ENCODE data around the gene TNRC6C. TPM values are rescaled to one million over a fixed set of nuclear protein-coding genes. Genes with fewer than 3 reads are reported as not detected.

Gene TNRC6C
- total RNA-seq, 1 donor from 2014 or later, result 20.9 TPM

DNA sequence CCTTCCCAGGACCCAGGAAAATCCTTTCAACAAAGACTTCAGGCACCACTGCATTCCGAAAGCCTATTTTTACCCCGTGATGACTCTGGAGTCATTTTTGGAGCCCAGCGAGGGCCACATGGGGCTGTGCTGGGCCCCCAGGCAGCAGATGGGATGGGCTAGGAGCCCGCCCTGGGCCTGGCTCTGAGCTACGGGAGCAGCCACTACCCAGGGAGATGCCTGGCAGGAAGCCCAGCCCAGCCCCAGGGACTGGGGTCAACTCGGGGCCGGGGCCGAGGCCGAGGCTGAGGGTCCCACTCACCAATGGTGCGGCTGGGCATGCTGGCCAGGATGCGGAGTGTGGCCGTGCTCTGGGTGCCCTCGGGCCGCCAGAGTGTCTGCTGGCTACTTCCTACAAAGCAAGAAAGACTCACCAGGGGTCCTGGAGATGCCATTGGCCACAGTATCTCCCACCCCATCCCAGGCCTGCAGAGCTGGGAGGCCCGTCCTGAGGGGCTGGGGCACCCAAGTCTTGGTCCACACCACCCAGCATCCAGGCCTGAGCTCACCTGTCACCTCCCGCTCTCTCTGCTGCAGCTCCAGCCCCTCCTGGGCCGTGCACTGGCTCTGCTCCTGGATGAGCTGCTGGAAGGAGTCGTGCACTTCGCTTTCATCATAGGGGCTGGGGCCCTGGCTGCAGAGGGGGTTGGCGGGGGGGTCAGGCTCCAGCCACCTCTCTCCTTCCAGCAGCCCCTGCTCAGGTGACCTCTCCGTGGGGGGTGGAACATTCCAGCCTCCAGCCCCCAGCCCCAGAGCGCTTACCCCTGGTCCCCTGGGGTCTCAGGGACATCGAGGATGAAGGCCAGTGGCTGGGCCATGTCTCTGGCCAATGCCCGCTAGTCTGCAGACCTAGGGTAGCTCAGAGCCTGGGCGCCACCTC lies 167.7 kb downstream of the TNRC6C start:
- DNase-seq, result peak; percentile 62

DNA sequence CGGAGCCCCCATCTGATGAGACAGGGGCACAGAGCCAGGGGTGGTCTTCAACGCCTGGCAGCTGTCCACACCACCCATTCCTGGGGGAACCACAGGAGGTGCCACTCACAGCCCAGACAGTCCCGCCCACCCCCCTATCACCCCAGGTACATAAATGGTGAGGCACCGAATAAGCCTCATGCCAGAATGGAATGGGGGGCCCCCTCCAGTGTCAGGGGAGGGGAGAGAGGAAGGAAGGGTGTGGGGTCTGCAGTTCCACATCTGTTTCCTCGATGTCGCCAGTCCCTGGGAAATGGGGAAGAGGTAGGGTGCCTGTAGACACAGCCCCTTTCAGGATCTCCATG lies 168.4 kb downstream of the TNRC6C start:
- no peak for DNase-seq

DNA sequence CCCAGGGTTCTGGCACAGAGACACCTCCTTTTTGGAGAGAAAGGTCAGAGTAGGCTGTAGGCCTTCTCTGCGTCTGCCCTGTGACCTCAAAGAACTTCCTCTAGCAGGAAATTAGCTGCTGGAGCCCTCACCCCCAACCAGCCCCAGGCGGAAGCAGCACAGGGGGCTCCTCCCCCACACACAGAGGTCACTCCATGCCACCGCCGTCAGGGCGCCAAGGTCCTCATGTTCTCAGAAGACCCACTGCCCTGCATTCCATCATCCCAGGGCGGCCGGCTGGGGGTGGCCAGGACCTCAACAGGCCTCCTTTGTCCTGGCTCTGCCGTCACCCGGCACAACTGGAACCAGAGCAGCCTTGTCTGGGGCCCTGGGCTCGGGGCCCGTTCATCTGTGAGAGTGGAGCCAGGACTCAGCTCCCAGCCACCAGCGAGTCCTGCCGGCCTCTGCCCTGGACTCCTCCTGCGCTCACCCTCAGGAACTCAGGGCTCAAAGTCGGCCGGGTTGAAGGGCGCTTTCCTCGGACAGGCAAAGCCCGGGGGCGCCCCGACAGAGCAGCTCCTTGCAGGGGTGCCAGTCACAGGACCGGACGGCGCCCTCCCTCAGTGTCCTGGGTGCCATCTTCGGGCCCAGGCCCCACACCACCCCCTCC lies 168.9 kb downstream of the TNRC6C start:
- peak; percentile 69 for DNase-seq

DNA sequence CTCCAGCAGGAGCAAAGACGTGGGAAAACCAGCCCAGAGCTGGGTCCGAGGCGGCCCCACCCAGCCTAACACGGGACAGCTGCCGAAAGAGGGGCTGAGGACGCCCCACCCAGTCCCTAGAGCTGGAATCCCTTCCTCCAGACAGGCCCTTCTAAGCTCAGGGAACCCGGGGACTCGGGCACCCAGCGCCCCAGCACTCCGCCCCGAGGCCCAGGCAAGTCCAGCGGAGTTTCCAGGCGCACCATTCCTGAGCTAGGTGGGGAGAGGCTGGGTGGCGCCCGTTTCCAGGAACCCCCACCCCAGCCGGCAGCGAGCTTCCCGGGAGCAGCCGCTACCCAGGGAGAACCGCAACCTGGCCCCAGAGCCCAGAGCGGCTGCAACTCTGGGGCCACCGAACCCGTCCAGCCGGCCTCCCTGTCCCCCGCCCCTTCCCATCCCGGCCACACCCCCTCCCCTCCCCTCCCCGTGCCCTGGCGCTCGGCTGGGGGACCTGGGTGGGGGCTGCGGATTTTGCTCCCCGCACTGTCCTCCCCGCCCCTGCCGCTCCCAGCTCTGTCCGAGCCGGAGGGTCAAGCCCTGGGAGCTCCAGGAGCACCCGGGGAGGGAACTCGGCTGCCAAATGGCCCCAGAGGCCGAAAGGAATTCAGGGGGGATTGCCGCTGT lies 169.5 kb downstream of the TNRC6C start:
- peak; percentile 60 for DNase-seq

DNA sequence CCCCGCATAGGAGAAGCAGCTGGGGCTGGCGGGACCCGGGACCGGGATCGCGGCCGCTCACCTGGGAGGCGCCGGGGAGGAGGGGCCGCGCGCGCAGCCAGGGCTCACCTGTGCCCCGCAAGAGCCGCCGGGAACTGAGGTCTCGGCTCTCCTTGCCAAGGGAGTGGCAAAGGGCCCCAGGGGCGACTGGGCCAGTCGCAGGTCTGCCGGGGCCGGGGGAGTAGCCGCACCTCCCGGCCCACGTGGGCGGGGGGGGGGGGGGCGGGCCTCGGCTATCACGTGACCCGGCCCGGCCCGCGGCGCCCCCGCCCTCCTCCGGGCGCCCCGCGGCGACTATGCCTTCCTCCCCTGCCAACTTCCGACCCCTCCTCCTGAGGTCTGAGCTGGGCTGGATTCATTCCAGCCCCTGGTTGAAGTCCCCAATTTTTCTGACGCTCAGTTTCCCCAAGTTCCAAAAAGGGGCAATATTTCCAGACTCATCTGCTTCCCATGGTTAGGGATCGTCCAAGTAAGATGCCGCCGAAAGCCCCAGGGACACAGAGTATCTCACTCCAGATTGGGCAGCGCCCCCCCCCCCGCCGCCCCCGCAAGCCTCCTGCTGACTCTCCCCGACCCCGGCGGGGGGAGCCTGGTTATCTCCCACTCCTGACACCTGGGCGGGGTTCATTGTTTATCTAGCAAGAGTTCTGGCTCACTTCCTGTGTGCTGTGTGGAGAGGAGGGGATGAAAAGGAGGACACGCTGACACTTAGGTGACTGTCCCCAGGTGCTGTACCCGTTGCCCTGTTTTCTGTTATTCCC lies 170.2 kb downstream of the TNRC6C start, which contains the start of gene TMC6:
TMC6 (minus strand) TSS at position 205 of the 800 bp plus-strand sequence. CDS start 1,923 bp downstream, outside the sequence.
- peak; percentile 54 for DNase-seq

DNA sequence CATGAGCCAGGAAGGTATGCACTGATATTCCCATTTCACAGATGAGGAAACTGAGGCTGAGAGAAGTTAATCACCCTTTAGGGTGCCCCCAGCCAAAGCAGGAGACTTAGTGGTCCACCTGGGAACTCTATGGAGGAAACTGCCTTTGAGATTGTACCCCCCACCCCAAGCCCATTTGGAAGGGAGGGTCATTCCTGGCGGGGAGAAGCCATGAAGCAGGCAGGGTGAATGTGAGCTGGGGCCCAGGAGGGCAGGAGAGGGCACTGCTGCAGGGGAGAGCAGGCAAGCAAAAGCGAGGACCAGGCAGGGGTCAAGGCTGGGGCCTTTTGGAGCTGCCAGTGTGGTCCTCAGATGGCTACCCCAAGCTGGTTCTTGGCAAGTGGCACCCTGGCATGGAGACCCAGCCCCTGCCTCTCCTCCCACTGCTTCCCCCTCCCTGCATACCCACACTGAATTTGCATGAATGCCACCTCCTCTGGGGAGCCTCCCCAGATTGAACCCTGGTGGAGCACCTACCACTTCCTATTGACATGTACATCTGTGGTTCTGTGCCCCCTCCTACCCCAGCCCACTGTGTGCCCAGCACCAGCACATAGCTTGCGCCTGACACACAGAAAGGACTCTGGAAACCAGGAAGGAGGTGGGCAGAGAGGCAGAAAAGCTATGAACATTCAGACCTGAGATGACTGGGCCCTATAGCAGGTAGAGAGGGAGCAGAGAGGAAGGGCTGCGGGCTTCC lies 171.0 kb downstream of the TNRC6C start:
- no peak for DNase-seq

DNA sequence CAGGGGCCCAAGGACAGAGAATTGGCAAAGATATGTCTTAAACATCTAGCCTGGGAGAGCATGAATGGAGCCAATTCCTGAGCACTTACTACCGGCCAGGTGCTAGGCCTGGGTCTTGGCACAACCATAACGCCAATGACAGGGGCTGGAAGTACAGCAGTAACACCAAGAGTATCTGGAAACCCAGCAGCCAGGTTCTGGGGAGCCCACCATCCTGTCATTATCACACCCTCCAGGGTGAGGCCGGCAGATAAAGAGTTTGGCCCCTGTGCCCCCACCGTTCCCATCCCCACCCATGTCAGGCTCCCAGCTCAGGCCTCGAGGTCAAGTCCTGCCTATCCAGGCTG lies 171.6 kb downstream of the TNRC6C start:
- DNase-seq, result no peak

DNA sequence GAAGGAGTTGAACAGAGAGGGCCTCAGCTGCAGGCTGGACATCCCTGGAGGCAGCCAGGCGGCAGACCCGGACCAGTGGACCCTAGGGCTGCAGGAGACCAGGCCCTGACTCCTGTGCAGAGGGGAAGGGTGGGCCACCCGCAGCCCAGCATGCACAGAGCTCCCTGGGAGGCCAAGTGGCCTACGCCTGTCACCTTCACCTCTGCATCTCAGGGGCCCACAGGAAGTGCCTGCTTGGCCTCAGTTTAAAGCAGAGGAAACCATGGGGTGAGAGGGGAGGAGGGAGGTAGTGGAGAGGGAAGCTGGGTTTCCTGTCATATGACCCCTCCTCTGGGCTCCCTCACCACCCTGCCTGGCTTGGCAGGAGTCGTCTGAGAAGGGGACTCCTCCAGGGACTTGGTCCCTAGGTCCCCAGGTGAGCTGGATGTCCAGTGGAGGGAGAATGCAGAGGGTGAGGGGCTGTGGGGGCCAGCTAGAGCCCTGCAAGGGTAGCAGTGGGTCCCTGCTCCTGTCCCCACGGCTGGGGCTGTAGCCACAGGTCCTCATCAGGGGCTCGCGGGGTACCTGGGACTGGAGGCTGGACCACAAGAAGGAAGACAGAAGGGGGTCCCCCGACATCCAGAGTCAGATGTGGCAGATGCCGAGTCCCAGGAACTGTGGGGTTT lies 172.1 kb downstream of the TNRC6C start, which contains the start of gene TMC8:
TMC8 (plus strand) TSS at position 335 of the 665 bp plus-strand sequence. CDS start 818 bp downstream, outside the sequence.
- DNase-seq, result no peak

DNA sequence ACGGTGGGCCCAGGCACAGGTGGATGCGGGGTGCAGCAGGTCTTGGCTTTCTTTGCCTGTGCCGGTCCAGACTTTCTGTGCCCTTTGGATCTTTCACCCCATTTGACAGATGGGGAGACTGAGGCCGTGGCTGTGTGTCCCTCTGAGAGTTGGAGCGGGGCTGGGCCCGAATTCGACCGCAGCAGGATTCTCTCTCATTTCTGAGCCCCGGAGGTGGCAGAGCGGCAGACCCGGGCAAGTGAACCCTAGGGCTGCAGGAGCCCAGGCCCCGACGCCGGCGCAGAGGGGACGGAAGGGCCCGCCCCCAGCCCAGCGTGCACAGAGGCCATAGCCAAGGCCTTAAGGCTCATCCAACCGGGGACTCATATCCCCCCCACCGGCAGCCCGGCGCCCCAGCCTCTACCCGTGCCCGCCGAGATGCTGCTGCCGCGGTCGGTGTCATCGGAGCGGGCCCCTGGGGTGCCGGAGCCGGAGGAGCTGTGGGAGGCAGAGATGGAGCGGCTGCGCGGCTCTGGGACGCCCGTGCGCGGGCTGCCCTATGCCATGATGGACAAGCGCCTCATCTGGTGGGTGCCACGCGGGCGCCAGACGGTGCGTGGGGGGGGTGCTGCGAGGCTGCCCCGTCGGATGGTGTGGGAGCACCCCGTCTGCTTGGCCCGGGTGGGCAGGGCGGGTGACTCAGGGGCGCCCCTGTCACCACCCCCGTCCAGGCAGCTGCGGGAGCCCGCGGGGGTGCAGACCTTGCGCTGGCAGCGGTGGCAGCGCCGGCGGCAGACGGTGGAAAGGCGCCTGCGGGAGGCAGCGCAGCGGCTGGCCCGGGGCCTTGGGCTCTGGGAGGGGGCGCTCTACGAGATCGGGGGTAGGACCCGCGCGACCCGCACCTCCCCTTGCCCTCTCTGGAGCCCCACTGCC lies 172.9 kb downstream of the TNRC6C start:
- DNase-seq, result no peak

DNA sequence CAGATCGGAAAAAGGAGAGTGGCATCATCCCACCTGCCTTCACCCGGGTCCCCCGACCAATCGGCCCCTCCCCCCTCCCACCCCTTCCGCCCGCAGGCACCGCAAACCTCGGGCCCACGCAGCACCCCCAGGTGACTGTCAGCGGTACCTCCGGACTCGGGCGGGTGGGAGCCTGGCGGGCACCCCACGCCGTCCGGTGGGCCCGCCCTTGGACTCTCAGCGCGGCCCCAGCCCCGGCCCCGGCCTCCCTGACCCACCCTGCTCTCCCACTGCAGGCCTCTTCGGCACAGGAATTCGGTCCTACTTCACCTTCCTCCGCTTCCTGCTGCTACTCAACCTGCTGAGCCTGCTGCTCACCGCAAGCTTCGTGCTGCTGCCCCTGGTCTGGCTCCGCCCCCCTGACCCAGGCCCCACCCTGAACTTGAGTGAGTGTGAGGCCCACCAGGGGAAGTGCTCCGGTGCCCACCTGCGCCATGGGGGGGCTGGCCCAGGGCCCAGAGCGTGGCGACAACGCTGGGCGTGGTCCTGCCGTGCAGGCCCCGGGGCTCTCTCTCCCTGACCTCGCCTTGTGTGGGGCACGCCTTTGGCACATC lies 173.7 kb downstream of the TNRC6C start:
- no peak for DNase-seq

DNA sequence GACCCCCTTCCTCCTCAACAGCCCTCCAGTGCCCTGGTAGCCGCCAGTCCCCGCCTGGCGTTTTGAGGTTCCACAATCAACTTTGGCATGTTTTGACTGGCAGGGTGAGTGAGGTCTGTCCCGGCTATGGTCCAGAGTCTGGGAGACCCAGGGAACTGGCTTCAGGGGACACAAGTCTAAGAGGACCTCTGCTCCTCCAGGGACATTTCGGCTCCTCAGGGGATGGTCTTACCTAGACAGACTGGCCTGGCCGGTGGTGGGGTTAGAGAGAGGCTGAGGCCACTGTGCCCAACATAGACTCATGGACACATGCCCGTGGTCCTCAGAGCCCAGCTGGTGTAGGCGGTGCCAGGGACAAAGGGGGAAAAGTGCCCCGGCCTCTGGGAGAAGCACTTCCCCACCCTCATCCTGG lies 174.3 kb downstream of the TNRC6C start:
- DNase-seq, result no peak

DNA sequence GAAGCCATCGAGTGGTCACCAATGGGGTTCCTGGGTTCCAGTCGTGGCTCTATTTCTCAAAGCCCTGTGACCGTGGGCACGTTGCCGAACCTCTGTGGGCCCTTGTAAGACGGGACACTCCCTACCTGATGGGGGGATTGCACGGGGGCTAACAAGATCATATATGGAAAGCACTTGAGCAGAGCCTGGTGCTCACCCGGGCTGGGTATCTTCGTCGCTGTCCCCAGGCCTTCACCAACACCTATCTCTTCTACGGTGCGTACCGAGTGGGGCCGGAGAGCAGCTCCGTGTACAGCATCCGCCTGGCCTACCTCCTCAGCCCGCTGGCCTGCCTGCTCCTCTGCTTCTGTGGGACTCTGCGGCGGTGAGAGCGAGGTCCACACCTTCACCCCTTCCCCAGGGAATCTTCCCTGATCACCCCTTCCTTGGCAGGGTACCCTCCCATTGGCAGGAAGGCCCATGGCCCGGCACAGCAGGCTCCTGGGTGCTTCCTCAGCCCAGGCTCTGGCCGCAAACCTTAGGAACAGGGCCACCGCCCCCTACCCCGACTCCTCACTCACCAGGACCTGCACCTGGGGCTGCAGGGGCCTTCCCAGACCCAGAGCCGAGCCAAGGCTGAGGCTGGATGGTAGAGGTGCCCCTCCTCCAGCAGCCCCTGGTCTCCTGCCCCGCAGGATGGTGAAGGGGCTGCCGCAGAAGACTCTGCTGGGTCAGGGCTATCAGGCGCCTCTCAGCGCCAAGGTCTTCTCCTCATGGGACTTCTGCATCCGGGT lies 174.9 kb downstream of the TNRC6C start:
- no peak for DNase-seq

DNA sequence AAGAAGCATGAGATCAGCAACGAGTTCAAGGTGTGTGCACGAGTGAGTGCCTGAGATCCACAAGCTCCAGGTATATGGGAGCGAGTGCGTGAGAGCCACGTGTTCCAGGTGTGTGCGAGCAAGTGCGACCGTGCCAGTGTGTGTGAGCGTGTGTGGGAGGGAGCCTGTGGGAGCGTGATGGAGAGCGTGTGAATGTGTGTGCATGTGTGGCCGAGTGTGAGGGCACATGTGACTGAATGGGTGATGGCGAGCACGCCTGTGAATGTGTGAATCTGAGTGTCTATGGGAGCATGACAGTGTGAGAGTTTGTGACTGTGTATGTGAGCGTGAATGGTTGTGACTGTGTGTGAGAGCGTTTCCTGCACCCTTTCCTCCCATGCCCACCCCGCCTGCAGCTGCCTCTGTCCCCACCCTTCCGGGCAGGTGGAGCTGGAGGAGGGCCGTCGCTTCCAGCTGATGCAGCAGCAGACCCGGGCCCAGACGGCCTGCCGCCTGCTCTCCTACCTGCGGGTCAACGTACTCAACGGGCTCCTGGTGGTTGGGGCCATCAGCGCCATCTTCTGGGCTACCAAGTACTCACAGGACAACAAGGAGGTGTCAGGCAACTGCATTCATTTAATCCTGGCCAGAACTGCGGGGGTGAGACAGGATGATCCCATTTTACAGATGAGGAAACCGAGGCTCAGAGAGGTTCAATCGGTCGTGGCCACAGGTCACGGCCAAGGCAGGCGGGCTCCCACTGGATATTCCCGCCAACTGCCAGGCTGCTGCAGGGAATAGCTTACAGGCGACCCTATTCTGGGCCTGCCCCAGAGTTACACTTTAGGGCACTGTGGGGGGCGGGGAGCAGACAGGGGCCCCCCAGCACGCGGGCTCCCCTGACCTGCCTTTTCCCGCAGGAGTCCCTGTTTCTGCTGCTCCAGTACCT lies 175.7 kb downstream of the TNRC6C start:
- no peak for DNase-seq

DNA sequence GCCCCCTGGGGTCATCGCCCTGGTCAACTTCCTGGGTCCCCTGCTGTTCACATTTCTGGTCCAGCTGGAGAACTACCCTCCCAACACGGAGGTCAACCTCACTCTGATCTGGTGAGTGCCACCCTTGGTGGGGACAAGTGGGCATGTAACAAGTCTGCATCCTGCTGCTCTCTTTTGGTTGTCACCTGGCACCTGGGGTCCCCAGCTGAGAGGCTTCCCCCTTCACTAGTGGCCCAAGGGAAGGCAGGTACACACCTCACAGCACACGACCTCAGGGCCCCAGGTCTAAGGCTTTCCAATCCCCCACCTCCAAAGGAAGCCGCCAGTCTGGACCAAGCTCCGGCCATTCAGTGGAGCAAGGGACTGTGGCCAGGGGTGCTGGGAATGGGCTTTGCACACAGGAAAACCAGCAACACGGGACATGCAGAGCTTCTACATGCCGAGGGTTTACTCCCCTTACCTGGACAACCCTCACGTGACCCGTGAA lies 176.4 kb downstream of the TNRC6C start:
- no peak for DNase-seq

DNA sequence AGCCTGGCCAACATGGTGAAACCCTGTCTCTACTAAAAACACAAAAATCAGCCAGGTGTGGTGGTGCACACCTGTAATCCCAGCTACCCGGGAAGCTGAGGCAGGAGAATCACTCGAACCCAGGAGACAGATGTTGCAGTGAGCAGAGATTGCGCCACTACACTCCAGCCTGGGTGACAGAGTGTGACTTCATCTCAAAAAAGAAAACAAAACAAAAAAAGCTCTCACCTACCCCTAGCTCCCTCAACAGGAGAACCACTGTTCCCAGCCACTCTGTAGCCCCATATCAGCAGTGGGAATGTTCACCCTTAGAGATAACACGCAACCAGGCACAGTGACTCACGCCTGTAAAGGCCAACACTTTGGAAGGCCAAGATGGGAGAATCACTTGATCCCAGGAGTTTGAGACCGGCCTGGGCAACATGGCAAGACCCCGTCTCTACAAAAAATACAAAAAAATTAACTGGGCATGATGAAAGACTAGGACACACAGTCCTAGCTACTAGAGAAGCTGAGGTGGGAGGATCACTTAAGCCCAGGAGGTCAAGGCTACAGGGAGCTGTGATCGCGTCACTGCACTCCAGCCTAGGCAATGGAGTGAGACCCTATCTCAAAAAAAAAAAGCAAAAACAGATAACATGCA lies 177.5 kb downstream of the TNRC6C start:
- DNase-seq, result no peak

DNA sequence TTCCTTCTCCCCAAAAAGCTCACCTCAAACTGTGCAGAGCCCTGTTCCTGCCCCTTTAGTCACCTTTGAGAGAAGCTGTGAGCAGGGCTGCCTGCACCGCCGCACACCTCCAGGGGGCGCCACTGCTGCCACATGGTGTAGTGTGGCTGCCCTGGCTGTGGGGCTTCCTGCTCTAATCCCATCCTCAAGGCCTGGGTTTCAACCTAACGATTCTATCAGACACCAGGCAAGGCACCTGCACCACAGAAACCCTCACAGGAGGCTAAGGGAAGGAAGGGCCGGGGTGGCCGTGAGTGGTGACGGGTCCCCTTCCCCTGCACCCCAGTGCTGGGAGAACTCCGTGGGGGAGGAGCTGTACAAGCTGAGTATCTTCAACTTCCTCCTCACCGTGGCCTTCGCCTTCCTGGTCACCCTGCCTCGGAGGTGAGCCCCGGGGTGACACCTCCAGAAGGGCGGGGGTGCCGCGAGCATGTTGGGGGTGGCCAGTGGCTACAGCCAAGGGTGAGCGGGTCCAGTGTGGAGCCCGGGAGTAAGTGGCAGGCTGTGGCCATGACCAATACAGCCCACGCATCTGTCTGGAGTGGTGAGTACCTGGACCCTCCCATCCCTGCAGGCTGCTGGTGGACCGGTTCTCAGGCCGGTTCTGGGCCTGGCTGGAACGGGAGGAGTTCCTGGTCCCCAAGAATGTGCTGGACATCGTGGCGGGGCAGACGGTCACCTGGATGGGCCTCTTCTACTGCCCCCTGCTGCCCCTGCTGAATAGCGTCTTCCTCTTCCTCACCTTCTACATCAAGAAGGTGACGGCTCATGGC lies 179.1 kb downstream of the TNRC6C start:
- no peak for DNase-seq

Measured in tongue (tissue), 2 donors.